K562 (cell line): ENCODE measurements around the gene USP10. TPM values are rescaled to one million over a fixed set of nuclear protein-coding genes. Genes with fewer than 3 reads are reported as not detected.

ENCODE experiments used
- ATAC-seq: fragments of 200-7000 bp; cut with Tn5 transposase; 3 replicates; pipeline ENCODE4 v1.9.1; 2020; ENCODE audit warnings: moderate library complexity
- BruUV-seq: library from RNA; stranded (reverse); fragments of 400-500 nt; replicated peaks from 2 replicates; lab custom pipeline; 2021; lab: Mats Ljungman, UMichigan
- CTCF ChIA-PET: fragments of 300-600 bp; formaldehyde crosslinking; extraction: SDS; loops from one replicate; lab custom pipeline; 2021; ENCODE audit warnings: low intra/inter-chr PET ratio; lab: Yijun Ruan, JAX
- POLR2A ChIA-PET: fragments of 300-600, 350-650 bp; sonication (Branson Sonifier 250); formaldehyde crosslinking; extraction: SDS; loops from one replicate; lab custom pipeline; 2021; ENCODE audit warnings: antibody characterized with exemption, inconsistent platforms; lab: Yijun Ruan, JAX
- DNase-seq, 4 experiments: peaks; one replicate each; pipeline versions ENCODE4 v3.0.0 to v3.0.0-alpha.2; 2011 to 2018; ENCODE audit warnings: low spot score in 3 of 4, mixed read lengths in 3 of 4; ENCODE audit errors: extremely low read depth in 1 of 4
- FAIRE-seq: peaks from 2 replicates; lab custom pipeline; 2011; peaks lifted over from hg19 to GRCh38; lab: Jason Lieb, UNC
- H2AFZ ChIP-seq: 2 replicates; pipeline ENCODE4 v1.6.0; 2011; ENCODE audit warnings: low read depth, low read length, control low read depth, inconsistent platforms
- H3K27ac ChIP-seq: fragments of 200-600 bp; 3 replicates; pipeline ENCODE4 v1.8.0; 2011; ENCODE audit warnings: low read depth, mild to moderate bottlenecking, control low read depth, inconsistent platforms, low read length, moderate library complexity, mixed read lengths; ENCODE audit errors: extremely low read depth
- H3K27me3 ChIP-seq, 2 experiments: fragments of 300-600 bp in 1 of 2; 2 replicates in 1 of 2; 3 replicates in 1 of 2; pipeline versions ENCODE4 v1.6.0 to v1.8.0; 2011; ENCODE audit warnings: inconsistent platforms in 2 of 2, low read length in 2 of 2, mild to moderate bottlenecking in 1 of 2, mixed read lengths in 1 of 2, moderate library complexity in 1 of 2; ENCODE audit not compliant: control insufficient read depth in 2 of 2, insufficient read depth in 2 of 2
- H3K36me3 ChIP-seq: fragments of 300-600 bp; 3 replicates; pipeline ENCODE4 v1.8.0; 2011; ENCODE audit warnings: mild to moderate bottlenecking, low read length, inconsistent platforms; ENCODE audit not compliant: control insufficient read depth, insufficient read depth
- H3K4me1 ChIP-seq, 2 experiments: fragments of 200-600 bp in 1 of 2; replicated peaks in 1 of 2; 2 replicates in 1 of 2; 3 replicates in 1 of 2; pipeline versions ENCODE4 v1.5.1 to v1.8.0; 2011; ENCODE audit warnings: inconsistent platforms in 2 of 2, low read length in 2 of 2, mild to moderate bottlenecking in 1 of 2, mixed read lengths in 1 of 2, moderate library complexity in 1 of 2; ENCODE audit not compliant: control insufficient read depth in 2 of 2, insufficient read depth in 2 of 2
- H3K4me2 ChIP-seq: 2 replicates; pipeline ENCODE4 v1.6.1; 2011; ENCODE audit warnings: low read length, control low read depth, inconsistent platforms, mixed read lengths; ENCODE audit not compliant: insufficient read depth
- H3K4me3 ChIP-seq: fragments of 200-600 bp; sonication (generic), shearing (Covaris generic); 2 replicates; pipeline ENCODE4 v1.5.1; 2016; ENCODE audit warnings: control low read depth, inconsistent platforms
- H3K79me2 ChIP-seq: fragments of 200-600 bp; 3 replicates; pipeline ENCODE4 v1.8.0; 2011; ENCODE audit warnings: low read length, inconsistent platforms; ENCODE audit not compliant: control insufficient read depth, insufficient read depth
- H3K9ac ChIP-seq, 2 experiments: 2 replicates each; pipeline versions ENCODE4 v1.6.0 to v1.6.1; 2011; ENCODE audit warnings: low read depth in 2 of 2, low read length in 2 of 2, control low read depth in 1 of 2, inconsistent platforms in 1 of 2, mild to moderate bottlenecking in 1 of 2, mixed read lengths in 1 of 2; ENCODE audit not compliant: insufficient read depth in 1 of 2
- H3K9me1 ChIP-seq: one replicate; pipeline ENCODE4 v1.6.0; 2011; ENCODE audit warnings: inconsistent platforms, mild to moderate bottlenecking, low read length, moderate library complexity; ENCODE audit not compliant: control insufficient read depth, insufficient read depth
- H3K9me3 ChIP-seq: replicated peaks from 2 replicates; pipeline ENCODE4 v1.5.1; 2011; ENCODE audit warnings: low read depth, low read length, inconsistent platforms; ENCODE audit not compliant: control insufficient read depth, insufficient read depth
- H4K20me1 ChIP-seq: replicated peaks from 2 replicates; pipeline ENCODE4 v1.6.1; 2011; ENCODE audit warnings: low read length, inconsistent platforms, mixed read lengths; ENCODE audit not compliant: control insufficient read depth, insufficient read depth
- BRF1 ChIP-seq: IDR thresholded peaks from 3 replicates; pipeline ENCODE4 v1.6.1; 2011; ENCODE audit warnings: borderline replicate concordance, mild to moderate bottlenecking; ENCODE audit not compliant: insufficient read length; ENCODE audit errors: extremely low read depth
- EHMT2 ChIP-seq: fragments of 450-650 bp; IDR thresholded peaks from 2 replicates; pipeline ENCODE4 v1.6.1; 2018; ENCODE audit warnings: antibody characterized with exemption
- ETV5 ChIP-seq: sonication (generic); formaldehyde crosslinking; IDR thresholded peaks from 2 replicates; pipeline ENCODE4 v1.4.0; 2020; ENCODE audit warnings: low read depth, mild to moderate bottlenecking, missing genetic modification reagents
- HBP1 ChIP-seq: fragments of 450-650 bp; formaldehyde crosslinking; IDR thresholded peaks from 2 replicates; pipeline ENCODE4 v1.4.0; 2022; ENCODE audit warnings: missing genetic modification characterization
- JUND ChIP-seq, 2 experiments: IDR thresholded peaks; 2 replicates in 1 of 2; 3 replicates in 1 of 2; pipeline ENCODE4 v1.6.1; 2011; ENCODE audit warnings: borderline replicate concordance in 2 of 2, low read depth in 2 of 2, low read length in 2 of 2, improper control_type of control experiment in 1 of 2, missing biosample characterization in 1 of 2, missing genetic modification characterization in 1 of 2, missing genetic modification reagents in 1 of 2
- MEIS2 ChIP-seq: fragments of 450-650 bp; IDR thresholded peaks from 2 replicates; pipeline ENCODE4 v1.6.1; 2014; ENCODE audit warnings: mild to moderate bottlenecking; ENCODE audit not compliant: partially characterized antibody
- MYBL2 ChIP-seq, 2 experiments: fragments of 450-650 bp in 1 of 2; sonication (generic) in 1 of 2; formaldehyde crosslinking in 1 of 2; IDR thresholded peaks; 2 replicates each; pipeline versions ENCODE4 v1.6.1 to v1.8.1; 2017 to 2022; ENCODE audit warnings: borderline replicate concordance in 1 of 2, inconsistent platforms in 1 of 2, low read depth in 1 of 2, mild to moderate bottlenecking in 1 of 2, missing genetic modification reagents in 1 of 2, moderate library complexity in 1 of 2
- PTBP1 ChIP-seq: fragments of 200-400 bp; formaldehyde crosslinking; IDR thresholded peaks from 2 replicates; pipeline ENCODE4 v1.6.1; 2017; ENCODE audit warnings: low read depth, low read length
- TBP ChIP-seq: optimal IDR thresholded peaks from 2 replicates; pipeline ENCODE3; 2011; ENCODE audit warnings: low read depth, low read length, improper control_type of control experiment
- ZBTB26 ChIP-seq: fragments of 450-650 bp; formaldehyde crosslinking; IDR thresholded peaks from 2 replicates; pipeline ENCODE4 v1.4.0; 2022; ENCODE audit warnings: missing genetic modification characterization
- ZFP36 ChIP-seq: fragments of 150-350 bp; IDR thresholded peaks from 2 replicates; pipeline ENCODE4 v1.6.1; 2018; ENCODE audit warnings: low read length, low read depth; ENCODE audit not compliant: partially characterized antibody
- ZNF12 ChIP-seq: sonication (generic); formaldehyde crosslinking; IDR thresholded peaks from 2 replicates; pipeline ENCODE4 v1.4.0; 2020; ENCODE audit warnings: mild to moderate bottlenecking, missing genetic modification reagents
- ZNF197 ChIP-seq: fragments of 200-800 bp; sonication (Bioruptor generic); IDR thresholded peaks from 2 replicates; pipeline ENCODE4 v1.6.1; 2016; ENCODE audit warnings: low read depth, missing genetic modification characterization, missing compliant biosample characterization
- ZNF212 ChIP-seq: fragments of 450-650 bp; formaldehyde crosslinking; IDR thresholded peaks from 2 replicates; pipeline ENCODE4 v1.4.0; 2020; ENCODE audit warnings: mild to moderate bottlenecking
- WGBS: fragments of 100-300 bp; shearing (Covaris generic); methylation state at CpG from one replicate; pipeline ENCODE4 v1.1.6; 2016; ENCODE audit warnings: low coverage, mixed read lengths; ENCODE audit not compliant: insufficient coverage; ENCODE audit errors: missing lambda C conversion rate; 5-methylcytosine and 5-hydroxymethylcytosine counted together
- in situ Hi-C: fragments of 300-500 bp; cut with MboI; formaldehyde crosslinking; loops from 4 replicates; pipeline ENCODE4 v1.15.0; 2018; ENCODE audit warnings: inconsistent platforms, mixed read lengths
- intact Hi-C: fragments of 100-400 bp; cut with micrococcal nuclease; formaldehyde crosslinking; loops from 2 replicates; pipeline ENCODE4 v1.14.2; 2022
- polyA plus RNA-seq, 8 experiments: library from polyadenylated mRNA; depleted of rRNA in 4 of 8; stranded (reverse) in 5 of 8; unstranded in 3 of 8; fragments of >200 nt; fragmentation: Nextera tagmentation in 2 of 8; fragmentation: Illumina TruSeq in 1 of 8; extraction: Ambion mirVana in 2 of 8; extraction: Trizol in 1 of 8; gene quantifications; 2 replicates each; pipeline versions ENCODE4 v1.2.1 to v1.2.3, GENCODE V29; 2011 to 2014; ENCODE audit warnings: inconsistent platforms in 1 of 8, missing spikeins in 1 of 8
- total RNA-seq, 7 experiments: library from RNA; depleted of rRNA in 6 of 7; stranded (reverse); fragments of >200 nt in 6 of 7; fragmentation: Illumina TruSeq in 2 of 7; extraction: Trizol in 2 of 7; gene quantifications; 2 replicates each; pipeline versions ENCODE4 v1.2.1 to v1.2.3, GENCODE V29; 2011 to 2021; ENCODE audit warnings: low replicate concordance in 1 of 7
- TF ChIP-seq, protein P1 (sequence below): sonication (generic); formaldehyde crosslinking; IDR thresholded peaks from 2 replicates; pipeline ENCODE4 v1.8.0; 2022; ENCODE audit warnings: mild to moderate bottlenecking, missing genetic modification reagents
- TF ChIP-seq, protein P2 (sequence below): sonication (generic); formaldehyde crosslinking; IDR thresholded peaks from 2 replicates; pipeline ENCODE4 v1.5.0; 2020; ENCODE audit warnings: missing genetic modification reagents

USP10 gene
- total and polyA plus RNA-seq, 9 of the 15 experiments (the other 6 are each of a cell fraction or from before 2014, with no cell fraction given): 61.7 to 197 (median 116) TPM

DNA sequence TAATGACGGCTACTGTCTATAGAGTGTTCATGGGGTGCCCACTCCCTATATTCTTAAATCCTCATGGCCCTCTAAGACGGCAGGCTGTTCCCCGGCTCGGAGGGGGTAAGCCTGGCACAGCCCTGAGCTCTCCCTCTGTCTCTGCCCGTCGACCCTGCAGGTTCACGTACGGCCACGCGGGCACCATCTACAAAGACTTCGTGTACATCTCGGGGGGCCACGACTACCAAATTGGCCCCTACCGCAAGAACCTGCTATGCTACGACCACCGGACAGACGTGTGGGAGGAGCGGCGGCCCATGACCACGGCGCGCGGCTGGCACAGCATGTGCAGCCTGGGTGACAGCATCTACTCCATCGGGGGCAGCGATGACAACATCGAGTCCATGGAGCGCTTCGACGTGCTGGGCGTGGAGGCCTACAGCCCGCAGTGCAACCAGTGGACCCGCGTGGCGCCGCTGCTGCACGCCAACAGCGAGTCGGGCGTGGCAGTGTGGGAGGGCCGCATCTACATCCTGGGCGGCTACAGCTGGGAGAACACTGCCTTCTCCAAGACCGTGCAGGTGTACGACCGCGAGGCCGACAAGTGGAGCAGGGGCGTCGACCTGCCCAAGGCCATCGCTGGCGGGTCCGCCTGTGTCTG lies 38.3 kb upstream of the USP10 start (continued):
- TF ChIP-seq PTBP1: no peak
- no peak for TF ChIP-seq TBP
- TF ChIP-seq, protein P1, sequence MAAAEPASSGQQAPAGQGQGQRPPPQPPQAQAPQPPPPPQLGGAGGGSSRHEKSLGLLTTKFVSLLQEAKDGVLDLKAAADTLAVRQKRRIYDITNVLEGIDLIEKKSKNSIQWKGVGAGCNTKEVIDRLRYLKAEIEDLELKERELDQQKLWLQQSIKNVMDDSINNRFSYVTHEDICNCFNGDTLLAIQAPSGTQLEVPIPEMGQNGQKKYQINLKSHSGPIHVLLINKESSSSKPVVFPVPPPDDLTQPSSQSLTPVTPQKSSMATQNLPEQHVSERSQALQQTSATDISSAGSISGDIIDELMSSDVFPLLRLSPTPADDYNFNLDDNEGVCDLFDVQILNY (CRISPR knock-in tag): no peak
- no peak for TF ChIP-seq HBP1 (CRISPR knock-in tag)
- TF ChIP-seq ETV5 (CRISPR knock-in tag): no peak
- TF ChIP-seq, all 486 proteins: peak for 3

GRCh38 chr16:84662471-84662870 lies 37.3 kb upstream of the USP10 start:
- H4K20me1 ChIP-seq: peaks cover 13% of the 10 kb centered on the region; the same call in 1 of the 2 replicates
- H3K27me3 ChIP-seq: no peaks in the 10 kb centered on the region
- WGBS: 91% methylated on average over 9 of the region's 9 CpGs
- FAIRE-seq: no peak
- H3K27ac ChIP-seq: no peak overlapping the region
- no peaks in the 10 kb centered on the region for H3K9me3 ChIP-seq
- in situ Hi-C loops (no loop called here), intact Hi-C loops (no loop called here)
- H2AFZ ChIP-seq: no peak overlapping the region
- BruUV-seq: no TSS peak
- DNase-seq: no peak
- POLR2A ChIA-PET: interaction anchor here (0.6 to 1.3 kb wide), 3 partner anchors 10 to 53 kb away, joined by 3 read pairs; no protein-coding TSS in a partner anchor
- peaks cover 0 to 4% of the 10 kb centered on the region in 2 experiments; a peak in 1 of 5 replicates for H3K4me1 ChIP-seq
- H3K9me1 ChIP-seq: no peaks in the 10 kb centered on the region
- ATAC-seq: no peak
- H3K9ac ChIP-seq: no peak overlapping the region
- H3K79me2 ChIP-seq: no peaks in the 10 kb centered on the region
- no peak overlapping the region for H3K4me2 ChIP-seq
- H3K4me3 ChIP-seq: no peak overlapping the region
- H3K36me3 ChIP-seq: peaks cover 72% of the 10 kb centered on the region
- CTCF ChIA-PET: no interaction called here
- TF ChIP-seq ZNF197: no peak
- TF ChIP-seq ZBTB26: no peak
- TF ChIP-seq ZNF212 (CRISPR knock-in tag): no peak
- no peak for TF ChIP-seq EHMT2
- TF ChIP-seq MYBL2 (IDR thresholded peaks at IDR 0.05; ENCODE audit: low read depth): no peak
- TF ChIP-seq MYBL2 (CRISPR knock-in tag; IDR thresholded peaks at IDR 0.05; ENCODE audit: borderline replicate concordance): no peak
- no peak for TF ChIP-seq ZNF12 (CRISPR knock-in tag)
- no peak for TF ChIP-seq MEIS2
- TF ChIP-seq ZFP36: no peak
- TF ChIP-seq JUND (IDR thresholded peaks at IDR 0.05; ENCODE audit: borderline replicate concordance, low read depth, low read length): no peak
- TF ChIP-seq JUND (tag; IDR thresholded peaks at IDR 0.05; ENCODE audit: borderline replicate concordance, low read depth, low read length): no peak
- TF ChIP-seq BRF1: no peak
- TF ChIP-seq, protein P2, sequence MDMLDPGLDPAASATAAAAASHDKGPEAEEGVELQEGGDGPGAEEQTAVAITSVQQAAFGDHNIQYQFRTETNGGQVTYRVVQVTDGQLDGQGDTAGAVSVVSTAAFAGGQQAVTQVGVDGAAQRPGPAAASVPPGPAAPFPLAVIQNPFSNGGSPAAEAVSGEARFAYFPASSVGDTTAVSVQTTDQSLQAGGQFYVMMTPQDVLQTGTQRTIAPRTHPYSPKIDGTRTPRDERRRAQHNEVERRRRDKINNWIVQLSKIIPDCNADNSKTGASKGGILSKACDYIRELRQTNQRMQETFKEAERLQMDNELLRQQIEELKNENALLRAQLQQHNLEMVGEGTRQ: no peak
